NCI-H1436 treated with DMSO at 0.1 percent for 48 hours (cell line): ENCODE results near the gene RASSF7.

Experiments used
- DNase-seq: peaks from one replicate; lab custom pipeline; 2025; lab: John Stamatoyannopoulos, UW

Gene RASSF7

GRCh38 chr11:610146-610801 is 49.5 kb downstream of the RASSF7 start:
- DNase-seq = no peak

GRCh38 chr11:611001-611996 is 50.5 kb downstream of the RASSF7 start:
- DNase-seq = no peak

GRCh38 chr11:612201-612960 is 51.6 kb downstream of the RASSF7 start:
- DNase-seq = no peak

- DNase-seq = no peak
These were observed 52.2 kb downstream of the RASSF7 start for GRCh38 chr11:612961-613300.

GRCh38 chr11:613369-613968 is 52.7 kb downstream of the RASSF7 start:
- no peak for DNase-seq
